ENCODE data around the gene LTO1. TPM values are rescaled to one million over a fixed set of nuclear protein-coding genes. Genes with fewer than 3 reads are reported as not detected.

LTO1 gene
- polyA plus RNA-seq, 2 of the 4 experiments (the other 2 are of a cell fraction), result 25.1 to 27.0 TPM

DNA sequence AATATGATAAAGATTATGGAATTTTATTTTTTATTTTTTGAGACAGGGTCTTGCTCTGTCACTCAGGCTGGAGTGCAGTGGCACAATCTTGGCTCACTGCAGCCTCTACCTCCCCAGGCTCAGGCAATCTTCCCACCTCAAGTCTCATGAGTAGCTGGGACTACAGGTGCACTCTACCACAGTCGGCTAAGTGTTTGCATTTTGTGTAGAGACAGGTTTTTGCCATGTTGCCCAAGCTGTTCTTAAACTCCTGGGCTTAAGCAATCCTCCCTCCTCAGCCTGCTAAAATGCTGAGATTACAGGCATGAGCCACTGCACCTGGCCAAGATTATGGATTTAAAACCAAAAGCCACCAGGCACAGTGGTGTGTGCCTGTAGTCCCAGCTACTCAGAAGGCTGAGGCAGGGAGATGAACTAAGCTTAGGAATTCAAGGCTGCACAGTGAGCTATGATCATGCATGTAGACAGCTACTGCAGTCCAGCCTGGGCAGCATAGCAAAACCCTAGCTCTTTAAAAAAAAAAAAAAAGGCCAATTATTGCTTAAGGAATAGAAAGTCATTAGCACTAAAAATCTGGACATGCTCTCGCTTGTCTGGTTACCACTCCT lies 54.4 kb downstream of the LTO1 start:
- Histone ChIP-seq H3K4me1 (no peaks in the 10 kb centered on the region), H3K4me2 (no peak overlapping the region), H3K27ac (no peak overlapping the region), H3K4me3 (no peak overlapping the region), H3K9me3 (no peaks in the 10 kb centered on the region)
- WGBS (ENCODE audit: missing lambda C conversion rate), result 73% methylated on average over 2 of the region's 2 CpGs
- ChIA-PET CTCF (interaction anchor here (0.6 to 1.8 kb wide), 3 partner anchors 13 to 489 kb away, joined by 3 to 5 read pairs (median 3); no protein-coding TSS in a partner anchor), POLR2A (no interaction called here)
- ATAC-seq (no peak), FAIRE-seq (no peak), DNase-seq (ENCODE audit: low read depth in 1 of 2, low spot score in 1 of 2) (no peak)
- no peak for TF ChIP-seq JUNB (IDR thresholded peaks at IDR 0.05)

DNA sequence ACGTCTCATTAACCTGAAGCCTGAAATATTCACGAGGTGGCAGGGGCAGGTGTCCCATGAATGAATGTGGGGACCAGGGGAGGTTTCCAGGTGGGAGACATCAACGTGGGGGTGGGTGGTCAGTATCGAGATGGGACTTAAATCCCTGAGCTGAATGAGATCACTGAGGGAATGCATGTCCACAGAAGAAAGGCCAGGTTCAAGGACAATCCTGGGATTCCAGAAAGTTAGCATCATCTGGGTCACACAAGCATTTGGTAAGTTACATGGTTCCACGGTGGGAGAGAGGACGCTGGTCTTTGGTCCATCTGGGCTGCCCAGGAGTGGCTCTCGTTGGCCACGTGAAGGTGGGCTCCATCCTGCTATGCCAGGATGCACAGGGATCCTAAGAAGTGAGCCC lies 56.9 kb downstream of the LTO1 start:
- no peak overlapping the region for H3K4me3 ChIP-seq
- TF ChIP-seq RAD21 (conservative IDR thresholded peaks at IDR 0.05 in 1 of 2, IDR thresholded peaks at IDR 0.05 in 1 of 2) (no peak), TFCP2L1 (CRISPR knock-in tag; IDR thresholded peaks at IDR 0.05) (no peak), RNF2 (IDR thresholded peaks at IDR 0.05; ENCODE audit: borderline replicate concordance, low read depth) (no peak), POLR2AphosphoS2 (conservative IDR thresholded peaks at IDR 0.05; ENCODE audit: low read length) (no peak), EHF (CRISPR knock-in tag; IDR thresholded peaks at IDR 0.05) (no peak), BHLHE40 (IDR thresholded peaks at IDR 0.05; ENCODE audit: low read depth, low read length) (no peak), FOSL2 (IDR thresholded peaks at IDR 0.05) (no peak), FOSL2 (CRISPR knock-in tag; IDR thresholded peaks at IDR 0.05) (no peak), CBX8 (IDR thresholded peaks at IDR 0.05) (no peak), HDAC2 (IDR thresholded peaks at IDR 0.05) (no peak), NPAS2 (CRISPR knock-in tag; IDR thresholded peaks at IDR 0.05; ENCODE audit: borderline replicate concordance) (no peak), TP53 (CRISPR knock-in tag; IDR thresholded peaks at IDR 0.05) (no peak)
- TF ChIP-seq, protein P1, sequence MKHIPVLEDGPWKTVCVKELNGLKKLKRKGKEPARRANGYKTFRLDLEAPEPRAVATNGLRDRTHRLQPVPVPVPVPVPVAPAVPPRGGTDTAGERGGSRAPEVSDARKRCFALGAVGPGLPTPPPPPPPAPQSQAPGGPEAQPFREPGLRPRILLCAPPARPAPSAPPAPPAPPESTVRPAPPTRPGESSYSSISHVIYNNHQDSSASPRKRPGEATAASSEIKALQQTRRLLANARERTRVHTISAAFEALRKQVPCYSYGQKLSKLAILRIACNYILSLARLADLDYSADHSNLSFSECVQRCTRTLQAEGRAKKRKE (CRISPR knock-in tag; IDR thresholded peaks at IDR 0.05; ENCODE audit: low read depth), result no peak
- TF ChIP-seq, protein P2, sequence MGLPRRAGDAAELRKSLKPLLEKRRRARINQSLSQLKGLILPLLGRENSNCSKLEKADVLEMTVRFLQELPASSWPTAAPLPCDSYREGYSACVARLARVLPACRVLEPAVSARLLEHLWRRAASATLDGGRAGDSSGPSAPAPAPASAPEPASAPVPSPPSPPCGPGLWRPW (IDR thresholded peaks at IDR 0.05), result no peak
- no peaks in the 10 kb centered on the region for H3K9me3 ChIP-seq
- FAIRE-seq (no peak), ATAC-seq (no peak), DNase-seq (ENCODE audit: low read depth in 1 of 2, low spot score in 1 of 2) (no peak)
- WGBS (ENCODE audit: missing lambda C conversion rate), result 66% methylated on average over 8 of the region's 8 CpGs
- H3K4me1 ChIP-seq, result no peaks in the 10 kb centered on the region
- ChIA-PET CTCF (interaction anchor here (1.3 to 1.5 kb wide), 3 partner anchors 10 to 517 kb away, joined by 3 to 6 read pairs (median 5); no protein-coding TSS in a partner anchor), POLR2A (no interaction called here)
- H3K4me2 ChIP-seq, result no peak overlapping the region
- no peak overlapping the region for H3K27ac ChIP-seq

DNA sequence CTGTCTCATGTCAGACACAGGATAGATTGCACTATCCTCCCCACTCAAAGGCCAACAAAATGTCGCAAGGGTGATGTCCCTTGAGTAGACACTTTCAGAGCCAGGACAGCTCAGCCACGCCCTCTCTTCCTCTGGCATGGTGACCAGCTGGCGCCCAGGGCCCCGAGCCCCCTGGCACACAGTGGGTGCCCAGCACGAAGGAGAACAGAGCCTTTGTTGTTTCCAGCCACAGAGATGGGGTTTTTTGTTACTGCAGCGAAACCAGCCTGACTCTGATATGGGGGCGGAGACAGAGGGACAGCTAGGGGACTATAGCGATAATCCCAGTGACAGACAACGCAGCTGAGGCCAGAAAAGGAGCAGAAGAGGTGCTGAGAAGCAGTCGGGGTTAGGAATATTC lies 57.5 kb downstream of the LTO1 start:
- no peak for TF ChIP-seq EHMT2 (IDR thresholded peaks at IDR 0.05; ENCODE audit: low read depth)
- no peak for TF ChIP-seq EHF (CRISPR knock-in tag; IDR thresholded peaks at IDR 0.05)
- TF ChIP-seq KDM5A (IDR thresholded peaks at IDR 0.05), result no peak
- TF ChIP-seq RNF2 (IDR thresholded peaks at IDR 0.05; ENCODE audit: borderline replicate concordance, low read depth), result no peak
- TF ChIP-seq, protein P3, sequence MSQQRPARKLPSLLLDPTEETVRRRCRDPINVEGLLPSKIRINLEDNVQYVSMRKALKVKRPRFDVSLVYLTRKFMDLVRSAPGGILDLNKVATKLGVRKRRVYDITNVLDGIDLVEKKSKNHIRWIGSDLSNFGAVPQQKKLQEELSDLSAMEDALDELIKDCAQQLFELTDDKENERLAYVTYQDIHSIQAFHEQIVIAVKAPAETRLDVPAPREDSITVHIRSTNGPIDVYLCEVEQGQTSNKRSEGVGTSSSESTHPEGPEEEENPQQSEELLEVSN (IDR thresholded peaks at IDR 0.05; ENCODE audit: borderline replicate concordance, low read depth), result no peak
- TF ChIP-seq, protein P4, sequence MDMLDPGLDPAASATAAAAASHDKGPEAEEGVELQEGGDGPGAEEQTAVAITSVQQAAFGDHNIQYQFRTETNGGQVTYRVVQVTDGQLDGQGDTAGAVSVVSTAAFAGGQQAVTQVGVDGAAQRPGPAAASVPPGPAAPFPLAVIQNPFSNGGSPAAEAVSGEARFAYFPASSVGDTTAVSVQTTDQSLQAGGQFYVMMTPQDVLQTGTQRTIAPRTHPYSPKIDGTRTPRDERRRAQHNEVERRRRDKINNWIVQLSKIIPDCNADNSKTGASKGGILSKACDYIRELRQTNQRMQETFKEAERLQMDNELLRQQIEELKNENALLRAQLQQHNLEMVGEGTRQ (IDR thresholded peaks at IDR 0.05), result no peak
- no peak for TF ChIP-seq RARB (CRISPR knock-in tag; IDR thresholded peaks at IDR 0.05)
- TF ChIP-seq RCOR1 (IDR thresholded peaks at IDR 0.05; ENCODE audit: low read depth, low read length), result no peak
- no peak for TF ChIP-seq SREBF2 (IDR thresholded peaks at IDR 0.05)
- no peak for TF ChIP-seq POLR2AphosphoS2 (conservative IDR thresholded peaks at IDR 0.05; ENCODE audit: low read length)
- no peak for TF ChIP-seq ZC3H11A (IDR thresholded peaks at IDR 0.05)
- TF ChIP-seq, protein P5, sequence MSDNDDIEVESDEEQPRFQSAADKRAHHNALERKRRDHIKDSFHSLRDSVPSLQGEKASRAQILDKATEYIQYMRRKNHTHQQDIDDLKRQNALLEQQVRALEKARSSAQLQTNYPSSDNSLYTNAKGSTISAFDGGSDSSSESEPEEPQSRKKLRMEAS (IDR thresholded peaks at IDR 0.05), result no peak
- H3K4me3 ChIP-seq, result no peak overlapping the region
- no peak overlapping the region for H3K27ac ChIP-seq
- H3K4me1 ChIP-seq, result no peaks in the 10 kb centered on the region
- ATAC-seq (no peak), FAIRE-seq (no peak), DNase-seq (ENCODE audit: low read depth in 1 of 2, low spot score in 1 of 2) (no peak)
- CTCF ChIA-PET, result interaction anchor here (1.5 kb wide), 1 partner anchor 10 kb away, joined by 5 read pairs; no protein-coding TSS in a partner anchor
- POLR2A ChIA-PET, result no interaction called here
- H3K4me2 ChIP-seq, result no peak overlapping the region
- WGBS (ENCODE audit: missing lambda C conversion rate), result 60% methylated on average over 10 of the region's 10 CpGs
- no peaks in the 10 kb centered on the region for H3K9me3 ChIP-seq

Data from A549 (cell line).